Measurements from ENCODE around the gene NTSR2. TPM values are rescaled to one million over a fixed set of nuclear protein-coding genes. Genes with fewer than 3 reads are reported as not detected.

NTSR2 gene
- total and polyA plus RNA-seq, 2 of the 8 experiments (the other 6 are each of a cell fraction or from before 2014, with no cell fraction given), result 0.05 TPM; not detected in 1

- TF ChIP-seq ATF2 (IDR thresholded peaks at IDR 0.05; ENCODE audit: low read length) (no peak), EP300 (IDR thresholded peaks at IDR 0.05; ENCODE audit: borderline replicate concordance in 1 of 2, low read depth in 2 of 2, low read length in 2 of 2) (no peak), EGR1 (IDR thresholded peaks at IDR 0.05; ENCODE audit: borderline replicate concordance, low read depth, low read length) (no peak), KDM5A (IDR thresholded peaks at IDR 0.05; ENCODE audit: low read length) (no peak)
Observed at GRCh38 chr2:11665510-11666362, 4.3 kb downstream of the NTSR2 start (continued).
